Stomach (tissue), 9 donors: ENCODE measurements around the gene AATK. TPM values are rescaled to one million over a fixed set of nuclear protein-coding genes. Genes with fewer than 3 reads are reported as not detected.
A peak's percentile ranks its signal among the peaks of the same experiment; 100 is the strongest.

Experiments used
- DNase-seq, 2 donors: peaks; one replicate each; pipeline versions ENCODE4 v3.0.0 to v3.0.0-alpha.2; 2013 to 2019
- H3K27ac ChIP-seq, 5 donors: fragments of 200-600 bp in 4 of 5; sonication (generic) in 4 of 5; one replicate each; pipeline ENCODE4 v1.5.1; 2013 to 2019; ENCODE audit warnings: mild to moderate bottlenecking in 1 of 5, moderate library complexity in 1 of 5
- H3K27me3 ChIP-seq, 3 donors: fragments of 200-600 bp; sonication (generic); one replicate each; pipeline ENCODE4 v1.5.1; 2017 to 2019; ENCODE audit warnings: mixed run types in 1 of 3
- H3K36me3 ChIP-seq, 4 donors: fragments of 200-600 bp; sonication (generic); 1 replicate in 3 of 4; 2 replicates in 1 of 4; pipeline ENCODE4 v1.5.1; 2016 to 2019
- H3K4me1 ChIP-seq, 4 donors: fragments of 200-600 bp; sonication (generic); one replicate each; pipeline ENCODE4 v1.5.1; 2016 to 2019
- H3K4me3 ChIP-seq, 4 donors: fragments of 200-600 bp; sonication (generic) in 3 of 4; one replicate each; pipeline ENCODE4 v1.5.1; 2016 to 2019; ENCODE audit warnings: mild to moderate bottlenecking in 1 of 4
- H3K9me3 ChIP-seq, 4 donors: fragments of 200-600 bp; sonication (generic); one replicate each; pipeline ENCODE4 v1.5.1; 2016 to 2019
- EP300 ChIP-seq: sonication (generic); formaldehyde crosslinking; IDR thresholded peaks from one replicate; pipeline ENCODE4 v1.6.1; 2017; ENCODE audit warnings: antibody characterized with exemption
- POLR2A ChIP-seq, 4 donors: fragments of 450-650 bp; IDR thresholded peaks; one replicate each; pipeline ENCODE4 v1.6.1; 2016; ENCODE audit warnings: antibody characterized with exemption in 4 of 4, control low read depth in 2 of 4, mild to moderate bottlenecking in 1 of 4, moderate library complexity in 1 of 4
- POLR2AphosphoS5 ChIP-seq, 3 donors: sonication (generic); formaldehyde crosslinking; IDR thresholded peaks; one replicate each; pipeline ENCODE4 v1.6.1; 2016; ENCODE audit warnings: antibody characterized with exemption in 3 of 3
- WGBS, 5 donors: extraction: QIAGEN DNeasy Blood & Tissue Kit in 3 of 5; methylation state at CpG; one replicate each; pipeline versions ENCODE4 v1.1.5 to v1.1.7; 2013 to 2018; 5-methylcytosine and 5-hydroxymethylcytosine counted together
- intact Hi-C: fragments of 100-400 bp; cut with DNase I; formaldehyde crosslinking; loops from one replicate; pipeline ENCODE4 v1.15.1; 2023; ENCODE audit warnings: low total_unique reads
- polyA plus RNA-seq, 3 donors: library from polyadenylated mRNA; stranded (reverse); fragments of 200-250 nt; gene quantifications; one replicate each; pipeline ENCODE4 v1.2.3, GENCODE V29; 2013
- total RNA-seq, 5 donors: library from RNA; depleted of rRNA; stranded (reverse); fragments of >200 nt; gene quantifications; one replicate each; pipeline versions ENCODE4 v1.1.0 to v1.2.3, GENCODE V29; 2014 to 2016
- TF ChIP-seq, protein P1 (sequence below), 7 experiments: fragments of 450-650 bp in 4 of 7; fragments of 200-600 bp in 3 of 7; sonication (generic) in 3 of 7; IDR thresholded peaks; one replicate each; pipeline ENCODE4 v1.5.1; 2016 to 2019; ENCODE audit warnings: antibody characterized with exemption in 7 of 7, control low read depth in 2 of 7, mild to moderate bottlenecking in 1 of 7
- donor health status: healthy with polysubstance abuse.
- donor health status: Bipolar disorder and iron deficiency.
- donor health status: healthy.

The AATK gene
- total and polyA plus RNA-seq, 8 donors = 0.87 to 31.7 (median 7.3) TPM

DNA sequence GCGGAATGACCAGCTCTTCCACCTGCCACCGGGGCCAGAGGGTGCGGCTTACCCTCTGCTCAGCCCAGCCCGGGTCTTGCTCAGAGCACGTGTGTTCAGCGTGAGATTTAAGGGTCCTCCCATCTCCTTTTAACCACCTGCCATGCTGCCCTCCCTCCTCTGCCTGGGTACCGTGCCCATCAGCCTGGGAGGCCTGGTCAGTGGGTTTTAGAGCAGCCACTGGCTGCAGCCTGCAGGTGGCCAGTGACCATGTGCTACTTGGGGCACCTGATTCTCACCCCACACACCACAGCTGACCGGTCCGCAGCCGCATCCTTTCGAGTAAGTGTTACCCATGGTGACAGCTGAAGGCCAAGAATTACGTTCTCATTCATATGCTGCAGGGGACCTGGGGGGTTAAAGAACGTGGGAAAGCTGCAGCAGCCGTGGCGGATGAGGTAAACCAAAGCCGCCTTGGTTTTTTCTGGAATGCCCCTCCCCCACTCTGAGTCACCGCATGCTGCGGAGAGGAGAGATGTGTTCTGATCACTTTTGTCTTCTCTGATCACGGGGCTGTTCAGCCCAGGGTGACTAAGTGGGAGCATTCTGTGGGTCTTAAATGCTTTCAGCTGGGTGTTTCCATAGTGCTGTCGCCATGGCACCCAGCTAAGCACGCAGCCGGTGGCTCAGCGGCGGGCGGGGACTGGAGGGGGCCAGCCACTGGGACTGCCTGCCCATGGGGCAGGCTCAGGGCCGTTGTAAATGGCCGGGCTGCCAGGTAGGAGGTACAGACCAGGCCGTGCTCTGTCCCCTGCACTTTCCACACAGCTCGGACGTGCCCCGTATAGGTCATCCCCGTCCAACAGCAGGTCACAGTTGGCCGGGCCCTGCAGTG is 71.3 kb downstream of the AATK start:
- H3K27ac ChIP-seq = peak overlapping the region; percentile 61 to 80 (median 76)
- peaks cover 2 to 17% (median 7%) of the 10 kb centered on the region in 4 donors for H3K36me3 ChIP-seq
- WGBS, 5 donors = 34 to 55% (median 43%) methylated on average over 31 to 33 of the region's 33 CpGs
- H3K9me3 ChIP-seq = no peaks in the 10 kb centered on the region
- intact Hi-C loops = no loop called here
- H3K27me3 ChIP-seq = no peaks in the 10 kb centered on the region
- peak; percentile 54 to 96 for DNase-seq
- H3K4me3 ChIP-seq = peak overlapping the region in 2 of 4 donors; percentile 0 to 12
- TF ChIP-seq POLR2AphosphoS5 (IDR thresholded peaks at IDR 0.05) = peak; percentile 22 to 83 (median 73)
- TF ChIP-seq POLR2A (IDR thresholded peaks at IDR 0.05) = no peak
- peaks cover 52 to 88% (median 76%) of the 10 kb centered on the region in 4 donors for H3K4me1 ChIP-seq

DNA sequence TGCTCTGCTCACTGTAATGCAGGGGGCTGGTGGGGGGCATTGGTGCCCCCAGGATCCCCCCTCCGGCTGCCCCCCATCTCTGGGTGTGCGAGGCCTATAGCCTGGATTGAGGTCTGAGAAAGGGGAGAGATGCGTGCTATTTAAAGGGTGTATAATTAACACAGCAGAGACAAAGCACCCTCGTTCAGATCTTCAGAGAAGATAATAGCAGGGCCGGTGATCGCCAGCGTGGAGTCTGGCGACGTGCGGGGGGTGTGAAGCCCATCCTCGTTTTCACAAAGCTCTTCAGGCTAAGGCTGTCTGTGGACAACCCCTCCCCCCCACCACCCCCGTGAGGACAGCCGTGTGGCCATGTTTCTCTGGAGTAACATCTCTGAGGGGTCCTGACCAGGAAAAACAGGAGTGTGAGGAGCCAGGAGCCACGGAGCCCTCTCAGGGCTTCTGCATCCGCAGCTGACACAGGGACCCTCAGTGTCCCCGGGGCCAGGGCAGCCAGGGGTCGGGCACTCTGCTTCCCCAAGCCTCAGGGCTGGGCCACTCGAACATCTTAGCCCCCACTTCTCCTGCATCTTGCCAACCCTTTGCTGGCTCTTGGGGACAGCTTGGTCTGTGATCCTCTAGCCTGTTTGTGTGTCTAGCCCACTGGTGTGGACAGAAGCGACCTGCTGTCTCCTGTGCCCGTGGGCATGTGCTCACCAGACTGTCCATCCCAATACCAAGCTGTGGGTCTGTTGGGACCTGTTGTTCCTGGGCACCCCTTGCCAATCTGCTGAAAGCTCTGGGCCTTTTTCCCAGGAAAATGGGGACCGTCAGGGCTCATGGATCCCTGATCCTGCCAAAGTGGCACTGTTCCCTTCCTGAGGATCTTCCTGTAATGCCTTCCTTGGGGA is 72.2 kb downstream of the AATK start:
- peak overlapping the region in 4 of 5 donors; percentile 68 to 80 (median 78) for H3K27ac ChIP-seq
- intact Hi-C loops = no loop called here
- H3K4me1 ChIP-seq = peaks cover 52 to 92% (median 76%) of the 10 kb centered on the region in 4 donors
- 84 to 89% (median 87%) methylated on average over 14 to 21 of the region's 21 CpGs for WGBS, 5 donors
- no peak for DNase-seq
- TF ChIP-seq EP300 (no peak), POLR2A (IDR thresholded peaks at IDR 0.05) (no peak), POLR2AphosphoS5 (IDR thresholded peaks at IDR 0.05) (no peak)
- TF ChIP-seq, protein P1, sequence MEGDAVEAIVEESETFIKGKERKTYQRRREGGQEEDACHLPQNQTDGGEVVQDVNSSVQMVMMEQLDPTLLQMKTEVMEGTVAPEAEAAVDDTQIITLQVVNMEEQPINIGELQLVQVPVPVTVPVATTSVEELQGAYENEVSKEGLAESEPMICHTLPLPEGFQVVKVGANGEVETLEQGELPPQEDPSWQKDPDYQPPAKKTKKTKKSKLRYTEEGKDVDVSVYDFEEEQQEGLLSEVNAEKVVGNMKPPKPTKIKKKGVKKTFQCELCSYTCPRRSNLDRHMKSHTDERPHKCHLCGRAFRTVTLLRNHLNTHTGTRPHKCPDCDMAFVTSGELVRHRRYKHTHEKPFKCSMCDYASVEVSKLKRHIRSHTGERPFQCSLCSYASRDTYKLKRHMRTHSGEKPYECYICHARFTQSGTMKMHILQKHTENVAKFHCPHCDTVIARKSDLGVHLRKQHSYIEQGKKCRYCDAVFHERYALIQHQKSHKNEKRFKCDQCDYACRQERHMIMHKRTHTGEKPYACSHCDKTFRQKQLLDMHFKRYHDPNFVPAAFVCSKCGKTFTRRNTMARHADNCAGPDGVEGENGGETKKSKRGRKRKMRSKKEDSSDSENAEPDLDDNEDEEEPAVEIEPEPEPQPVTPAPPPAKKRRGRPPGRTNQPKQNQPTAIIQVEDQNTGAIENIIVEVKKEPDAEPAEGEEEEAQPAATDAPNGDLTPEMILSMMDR (IDR thresholded peaks at IDR 0.05) = no peak
- no peaks in the 10 kb centered on the region for H3K27me3 ChIP-seq
- H3K4me3 ChIP-seq = no peak overlapping the region
- peaks cover 3 to 19% (median 6%) of the 10 kb centered on the region in 4 donors for H3K36me3 ChIP-seq
- H3K9me3 ChIP-seq = no peaks in the 10 kb centered on the region

DNA sequence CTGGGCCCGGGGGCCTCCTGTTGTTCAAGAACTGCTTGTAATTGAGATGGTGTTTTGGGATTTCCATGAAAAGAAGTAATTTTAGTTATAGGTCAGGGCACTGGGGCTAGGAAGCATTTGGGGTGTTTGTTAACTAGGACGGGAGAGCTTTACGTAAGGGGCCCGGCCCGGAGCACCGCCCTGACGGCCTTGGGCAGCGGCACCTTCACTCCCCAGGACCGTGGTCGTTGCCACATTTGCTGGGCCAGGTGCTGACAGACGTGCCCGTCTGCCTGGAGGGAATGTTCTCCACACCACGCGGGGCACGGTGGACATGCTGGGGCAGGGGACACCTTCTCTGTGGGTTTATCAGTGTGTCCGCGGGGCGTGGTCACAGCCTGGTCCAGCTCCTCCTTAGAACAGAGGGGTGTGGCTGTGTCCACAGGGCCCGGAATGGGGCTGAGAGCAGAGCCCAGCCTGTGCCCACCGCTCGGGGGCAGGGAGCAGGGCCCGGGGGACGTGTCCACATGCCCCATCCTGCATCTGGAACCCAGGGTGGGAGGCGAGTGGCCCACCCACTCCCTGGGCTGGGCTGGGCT is 73.4 kb downstream of the AATK start:
- H3K9me3 ChIP-seq = no peaks in the 10 kb centered on the region
- intact Hi-C loops = no loop called here
- H3K4me1 ChIP-seq = peaks cover 47 to 81% (median 71%) of the 10 kb centered on the region in 4 donors
- peak overlapping the region in 2 of 5 donors; percentile 79 to 80 for H3K27ac ChIP-seq
- 42 to 89% (median 64%) methylated on average over 10 to 24 of the region's 24 CpGs for WGBS, 5 donors
- H3K36me3 ChIP-seq = peaks cover 16 to 31% (median 19%) of the 10 kb centered on the region in 4 donors
- no peaks in the 10 kb centered on the region for H3K27me3 ChIP-seq
- H3K4me3 ChIP-seq = no peak overlapping the region
- TF ChIP-seq, protein P1 (IDR thresholded peaks at IDR 0.05) = no peak
- TF ChIP-seq POLR2A (IDR thresholded peaks at IDR 0.05) (no peak), POLR2AphosphoS5 (IDR thresholded peaks at IDR 0.05) (no peak), EP300 (no peak)
- DNase-seq = peak; percentile 47 to 78

GRCh38 chr17:81091774-81092517 is 74.1 kb downstream of the AATK start:
- Histone ChIP-seq H3K4me1 (peaks cover 41 to 81% (median 70%) of the 10 kb centered on the region in 4 donors), H3K4me3 (no peak overlapping the region), H3K27me3 (no peaks in the 10 kb centered on the region), H3K36me3 (peaks cover 21 to 38% (median 25%) of the 10 kb centered on the region in 4 donors), H3K27ac (peak overlapping the region in 1 of 5 donors; percentile 80), H3K9me3 (no peaks in the 10 kb centered on the region)
- intact Hi-C loops = no loop called here
- DNase-seq = peak in 1 of 2 donors; percentile 51
- WGBS, 5 donors = 82 to 90% (median 88%) methylated on average over 6 to 23 of the region's 23 CpGs
- TF ChIP-seq, protein P1 (IDR thresholded peaks at IDR 0.05) = no peak
- TF ChIP-seq EP300 = no peak
- no peak for TF ChIP-seq POLR2AphosphoS5 (IDR thresholded peaks at IDR 0.05)
- TF ChIP-seq POLR2A (IDR thresholded peaks at IDR 0.05) = no peak
